GM18498 (cell line): ENCODE results near the gene OR5M11.
"Not testable (repeated sequence)": the region's sequence is repeated elsewhere in the genome, so short reads cannot be mapped to it uniquely, and the experiment has no call there.

Experiments
- ATAC-seq: cut with Tn5 transposase; IDR thresholded peaks from one replicate; pipeline ENCODE4 v1.9.1; 2021; ENCODE audit warnings: mild to moderate bottlenecking, moderate library complexity; ENCODE audit not compliant: unreplicated experiment

OR5M11 gene

DNA sequence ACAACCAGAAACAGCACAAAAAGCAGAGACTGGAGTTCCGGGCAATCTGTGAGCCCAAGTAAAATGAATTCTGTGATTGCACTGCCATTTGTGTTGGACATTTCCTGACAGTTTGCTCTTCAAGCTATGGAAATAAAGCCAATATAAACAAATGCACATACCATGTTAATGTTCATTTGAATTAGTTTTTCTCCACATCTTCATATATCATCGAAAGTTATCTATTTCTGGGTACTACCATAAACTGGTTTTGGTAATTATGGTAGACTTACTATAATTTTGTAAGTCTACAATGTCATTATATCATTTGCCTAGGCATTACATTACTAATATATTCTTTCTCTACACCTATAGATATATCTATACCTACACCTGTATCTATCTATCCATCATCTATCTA, at the start of gene OR5M11:
TSS of gene OR5M11 (minus strand) at position 101 of the 400 bp plus-strand sequence. CDS start at position 101, 0 bp downstream.
- no peak for ATAC-seq

DNA sequence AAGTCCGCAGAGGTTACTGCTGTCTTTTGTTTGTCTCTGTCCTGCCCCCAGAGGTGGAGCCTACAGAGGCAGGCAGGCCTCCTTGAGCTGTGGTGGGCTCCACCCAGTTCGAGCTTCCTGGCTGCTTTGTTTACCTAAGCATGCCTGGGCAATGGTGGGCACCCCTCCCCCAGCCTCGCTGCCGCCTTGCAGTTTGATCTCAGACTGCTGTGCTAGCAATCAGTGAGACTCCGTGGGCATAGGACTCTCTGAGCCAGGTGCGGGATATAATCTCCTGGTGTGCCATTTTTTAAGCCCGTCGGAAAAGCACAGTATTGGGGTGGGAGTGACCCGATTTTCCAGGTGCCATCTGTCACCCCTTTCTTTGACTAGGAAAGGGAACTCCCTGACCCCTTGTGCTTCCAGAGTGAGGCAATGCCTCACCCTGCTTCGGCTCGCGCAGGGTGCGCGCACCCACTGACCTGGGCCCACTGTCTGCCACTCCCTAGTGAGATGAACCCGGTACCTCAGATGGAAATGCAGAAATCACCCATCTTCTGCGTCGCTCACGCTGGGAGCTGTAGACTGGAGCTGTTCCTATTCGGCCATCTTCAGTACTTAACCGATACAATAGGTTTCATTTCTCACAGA, 49.1 kb upstream of the OR5M11 start:
- not testable (repeated sequence) for ATAC-seq

GRCh38 chr11:56577621-56578020, 34.6 kb upstream of the OR5M11 start, which contains the start of gene OR5M10:
OR5M10 (minus strand) TSS chr11:56577721; CDS start chr11:56577721, 0 bp downstream.
- no peak for ATAC-seq

DNA sequence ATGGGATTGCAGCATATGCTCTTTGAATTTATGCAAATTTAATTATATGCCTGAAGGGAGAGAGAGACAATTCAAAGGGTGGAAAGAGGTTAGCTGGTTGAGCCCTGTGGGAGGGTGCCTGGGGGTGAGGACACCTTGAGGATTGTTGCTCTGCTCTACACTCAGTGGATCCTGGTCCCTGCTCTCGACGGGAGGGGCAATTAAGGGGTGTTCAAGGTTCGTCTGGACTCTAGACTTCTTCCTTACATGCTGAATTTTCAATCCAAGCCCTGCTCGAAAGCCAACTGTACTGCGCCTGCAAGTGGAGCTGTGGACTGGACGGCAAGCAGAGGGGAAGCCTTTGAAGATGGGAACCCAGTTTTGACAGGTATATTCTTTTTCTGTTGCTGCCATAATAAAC, 15.5 kb upstream of the OR5M11 start:
- no peak for ATAC-seq

DNA sequence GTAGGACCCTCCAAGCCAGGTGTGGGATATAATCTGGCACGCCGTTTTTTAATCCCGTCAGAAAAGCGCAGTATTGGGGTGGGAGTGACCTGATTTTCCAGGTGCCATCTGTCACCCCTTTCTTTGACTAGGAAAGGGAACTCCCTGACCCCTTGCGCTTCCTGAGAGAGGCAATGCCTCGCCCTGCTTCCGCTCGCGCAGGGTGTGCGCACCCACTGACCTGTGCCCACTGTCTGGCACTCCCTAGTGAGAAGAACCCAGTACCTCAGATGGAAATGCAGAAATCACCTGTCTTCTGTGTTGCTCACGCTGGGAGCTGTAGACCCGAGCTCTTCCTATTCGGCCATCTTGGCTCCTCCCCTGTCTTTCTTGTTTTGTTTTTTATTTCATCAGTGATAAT, 11.6 kb upstream of the OR5M11 start:
- ATAC-seq = not testable (repeated sequence)

DNA sequence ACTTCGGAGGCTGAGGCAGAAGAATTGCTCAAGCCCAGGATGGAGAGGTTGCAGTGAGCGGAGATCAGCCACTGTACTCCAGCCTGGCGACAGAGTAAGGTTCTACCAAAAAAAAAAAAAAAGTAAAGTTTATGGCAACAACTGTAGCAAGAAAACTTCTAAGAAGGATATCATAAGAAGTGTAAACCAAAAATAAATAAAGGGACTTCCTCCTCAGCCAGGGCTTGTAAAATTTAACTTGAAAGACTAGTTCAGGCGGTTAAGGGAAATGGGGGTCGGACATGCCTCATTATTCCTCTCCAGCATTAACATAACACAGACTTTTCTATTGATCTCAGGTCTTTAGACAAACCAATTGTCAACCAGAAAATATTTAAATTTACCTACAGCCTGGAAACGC, 2.5 kb upstream of the OR5M11 start:
- ATAC-seq = no peak

DNA sequence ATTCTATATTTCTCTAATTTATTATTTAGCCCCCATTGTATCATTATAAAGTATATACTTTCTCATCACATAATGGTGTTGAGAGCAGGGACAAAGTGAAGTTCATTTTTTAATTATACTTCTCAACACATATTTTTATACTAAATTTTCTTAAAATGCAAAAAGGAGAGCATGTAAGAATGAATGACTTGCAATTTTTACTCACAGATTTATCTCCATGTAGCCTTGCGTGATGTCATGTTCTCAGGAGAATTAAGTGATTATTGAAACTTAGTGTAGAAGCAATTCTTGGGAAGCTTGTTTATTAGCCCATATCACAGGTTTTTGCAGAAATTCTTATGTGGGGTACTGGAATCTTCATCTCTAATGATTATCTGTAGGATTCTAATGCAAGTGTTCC, 682 bp upstream of the OR5M11 start:
- no peak for ATAC-seq

DNA sequence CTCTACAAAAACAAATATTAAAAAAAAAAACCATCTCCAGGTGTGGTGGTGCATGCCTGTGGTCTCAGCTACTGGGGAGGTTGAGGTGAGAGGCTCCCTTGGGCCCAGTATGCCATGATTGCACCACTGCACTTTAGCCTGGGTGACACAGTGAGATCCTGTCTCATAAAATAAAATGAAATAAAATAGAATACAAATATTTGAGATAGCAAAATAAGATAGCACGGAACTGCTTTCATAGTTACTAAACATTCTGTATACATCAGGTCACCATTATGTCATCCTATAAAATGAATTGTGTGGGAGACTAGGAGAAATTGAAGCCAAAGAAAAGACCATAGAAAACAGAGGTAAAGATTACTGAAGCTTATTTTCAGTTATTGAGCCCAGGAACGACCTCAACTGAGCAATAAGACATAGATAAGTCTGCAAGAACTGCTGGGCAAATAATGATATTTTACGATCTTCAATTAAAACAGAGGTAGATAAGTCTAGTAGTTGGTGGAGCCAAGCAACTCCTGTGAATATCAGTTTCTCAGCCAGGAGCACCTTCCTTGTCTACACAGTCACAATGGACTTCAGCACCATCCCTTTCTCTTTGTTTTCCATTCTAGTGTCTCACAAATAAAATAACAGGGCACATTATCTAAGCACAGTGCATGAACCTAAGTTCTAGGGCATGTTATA, 9.9 kb downstream of the OR5M11 start:
- ATAC-seq = no peak

DNA sequence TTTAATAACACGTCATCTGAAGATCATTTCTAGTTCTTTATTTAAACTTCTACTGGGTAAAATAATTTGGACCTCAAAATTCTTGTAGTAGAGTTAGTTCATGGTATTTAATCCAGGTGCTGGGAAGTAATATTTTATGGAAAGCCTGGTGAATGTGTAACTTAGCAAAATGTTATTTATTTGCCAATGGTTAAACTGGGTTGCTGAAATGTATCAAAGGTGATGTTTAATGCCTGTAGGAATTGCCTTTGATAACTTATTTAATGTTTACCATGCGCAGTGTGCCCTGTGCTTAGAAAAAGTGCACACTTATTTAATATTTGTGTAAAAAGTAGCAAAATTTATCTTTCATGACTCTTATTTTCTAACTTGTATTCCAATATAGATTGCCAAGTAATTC, 11.2 kb downstream of the OR5M11 start:
- no peak for ATAC-seq

- ATAC-seq = no peak
Observed at GRCh38 chr11:56522008-56522407, 21.0 kb downstream of the OR5M11 start.

DNA sequence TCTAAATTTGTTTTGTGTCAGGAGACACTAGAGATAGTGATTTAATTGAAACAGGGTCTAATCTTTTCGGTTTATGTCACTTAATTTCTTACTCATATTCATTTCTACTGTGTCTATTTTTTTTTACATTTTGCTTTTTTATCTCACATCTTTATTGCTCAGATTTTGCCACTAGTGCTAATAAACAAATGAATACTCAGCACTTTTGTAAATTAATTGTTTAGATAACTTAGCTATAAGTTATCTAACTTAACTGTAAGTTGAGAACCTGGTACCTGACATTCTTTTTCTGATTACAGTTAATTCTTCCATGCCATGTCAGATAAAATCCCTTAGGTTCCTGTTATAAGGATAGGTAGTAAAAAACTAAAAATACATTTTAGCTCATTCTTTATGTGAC, 29.8 kb downstream of the OR5M11 start:
- no peak for ATAC-seq

DNA sequence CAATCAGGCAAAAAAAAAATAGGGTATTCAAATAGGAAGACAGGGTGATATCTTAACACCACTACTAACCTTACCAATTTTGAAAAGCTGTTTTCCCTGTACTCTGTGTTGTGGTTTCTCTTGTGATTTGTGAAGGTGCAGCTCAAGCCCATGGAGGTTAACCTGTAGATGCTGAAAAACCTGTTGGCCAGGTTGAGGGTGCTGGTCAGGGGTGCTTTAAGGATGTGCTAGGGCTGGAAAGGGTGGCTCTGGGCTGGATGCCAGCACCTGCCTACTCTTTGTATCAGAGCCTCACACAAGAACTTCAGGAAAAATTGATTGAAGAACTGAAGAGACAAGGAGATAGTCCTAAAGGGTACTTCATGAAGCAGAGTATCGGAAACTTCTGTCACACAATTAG, 33.6 kb downstream of the OR5M11 start:
- no peak for ATAC-seq

- no peak for ATAC-seq
Observed at GRCh38 chr11:56497010-56497409, 46.0 kb downstream of the OR5M11 start.

DNA sequence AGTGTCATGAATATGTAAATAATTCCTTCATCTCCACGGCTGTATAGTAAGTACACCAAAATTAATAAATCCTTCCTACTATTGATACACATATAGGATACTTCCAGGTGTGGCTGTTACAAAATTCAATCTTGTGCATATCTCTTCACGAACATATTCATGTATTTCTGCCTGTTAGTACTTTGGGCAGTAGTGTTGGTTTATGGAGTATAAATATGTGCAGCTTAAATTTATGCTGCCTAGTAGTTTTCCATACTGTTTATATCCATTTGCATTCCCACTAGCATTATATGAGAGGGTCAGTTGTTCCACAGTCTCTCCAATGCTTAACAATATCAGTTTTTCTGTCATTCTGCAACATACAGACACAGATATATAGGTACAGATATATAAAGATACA, 47.9 kb downstream of the OR5M11 start:
- ATAC-seq = no peak
